D341Med (cell line): ENCODE results near the gene POTED.
"Not testable (repeated sequence)": the region's sequence is repeated elsewhere in the genome, so short reads cannot be mapped to it uniquely, and the experiment has no call there.

Source experiments
- DNase-seq: peaks from one replicate; pipeline ENCODE4 v3.0.0; 2012; ENCODE audit warnings: low spot score

POTED gene

GRCh38 chr21:13609477-13609876 lies at the start of gene POTED:
POTED (plus strand) TSS chr21:13609777; CDS start chr21:13610229, 452 bp downstream.
- not testable (repeated sequence) for DNase-seq

GRCh38 chr21:13650101-13650500 lies 40.5 kb downstream of the POTED start:
- DNase-seq: not testable (repeated sequence)

- not testable (repeated sequence) for DNase-seq
These were observed 42.2 kb downstream of the POTED start for GRCh38 chr21:13651746-13652145.
